ENCODE data around the gene SOX12.

Gene SOX12

GRCh38 chr20:301886-302848, 23.2 kb upstream of the SOX12 start:
- DNase-seq (ENCODE audit: low read depth in 2 of 2): no peak

GRCh38 chr20:305745-306144, 19.6 kb upstream of the SOX12 start:
- no peak for DNase-seq (ENCODE audit: low read depth in 2 of 2)

GRCh38 chr20:308427-309038, 16.8 kb upstream of the SOX12 start:
- DNase-seq (ENCODE audit: low read depth in 2 of 2): no peak

GRCh38 chr20:309306-309840, 16.0 kb upstream of the SOX12 start:
- DNase-seq (ENCODE audit: low read depth in 2 of 2): no peak

GRCh38 chr20:309841-310644, 15.3 kb upstream of the SOX12 start:
- peak; percentile 70 to 72 for DNase-seq (ENCODE audit: low read depth in 2 of 2)

- no peak for DNase-seq (ENCODE audit: low read depth in 2 of 2)
Measured at GRCh38 chr20:310645-311044, 14.7 kb upstream of the SOX12 start.

GRCh38 chr20:311609-312008, 13.7 kb upstream of the SOX12 start:
- no peak for DNase-seq (ENCODE audit: low read depth in 2 of 2)

- no peak for DNase-seq (ENCODE audit: low read depth in 2 of 2)
Measured at GRCh38 chr20:312067-312466, 13.3 kb upstream of the SOX12 start.

- no peak for DNase-seq (ENCODE audit: low read depth in 2 of 2)
Measured at GRCh38 chr20:312866-313265, 12.5 kb upstream of the SOX12 start.

GRCh38 chr20:313402-313801, 11.9 kb upstream of the SOX12 start:
- DNase-seq (ENCODE audit: low read depth in 2 of 2): no peak

GRCh38 chr20:313948-314347, 11.4 kb upstream of the SOX12 start:
- no peak for DNase-seq (ENCODE audit: low read depth in 2 of 2)

- no peak for DNase-seq (ENCODE audit: low read depth in 2 of 2)
Measured at GRCh38 chr20:316316-317068, 8.9 kb upstream of the SOX12 start.

- DNase-seq (ENCODE audit: low read depth in 2 of 2): peak; percentile 75 to 90
Measured at GRCh38 chr20:324177-325044, 941 bp upstream of the SOX12 start.

- peak in 1 of 2 donors; percentile 28 for DNase-seq (ENCODE audit: low read depth in 2 of 2)
Measured at GRCh38 chr20:325889-326644, 715 bp downstream of the SOX12 start.

GRCh38 chr20:326645-327185, 1.4 kb downstream of the SOX12 start:
- no peak for DNase-seq (ENCODE audit: low read depth in 2 of 2)

GRCh38 chr20:327186-328026, 2.1 kb downstream of the SOX12 start:
- DNase-seq (ENCODE audit: low read depth in 2 of 2): peak; percentile 45 to 71

GRCh38 chr20:328027-328974, 2.9 kb downstream of the SOX12 start:
- no peak for DNase-seq (ENCODE audit: low read depth in 2 of 2)
